ENCODE results near the gene SRPRB.

The SRPRB gene

GRCh38 chr3:133828576-133829309 is 23.1 kb downstream of the SRPRB start:
- DNase-seq = no peak

DNA sequence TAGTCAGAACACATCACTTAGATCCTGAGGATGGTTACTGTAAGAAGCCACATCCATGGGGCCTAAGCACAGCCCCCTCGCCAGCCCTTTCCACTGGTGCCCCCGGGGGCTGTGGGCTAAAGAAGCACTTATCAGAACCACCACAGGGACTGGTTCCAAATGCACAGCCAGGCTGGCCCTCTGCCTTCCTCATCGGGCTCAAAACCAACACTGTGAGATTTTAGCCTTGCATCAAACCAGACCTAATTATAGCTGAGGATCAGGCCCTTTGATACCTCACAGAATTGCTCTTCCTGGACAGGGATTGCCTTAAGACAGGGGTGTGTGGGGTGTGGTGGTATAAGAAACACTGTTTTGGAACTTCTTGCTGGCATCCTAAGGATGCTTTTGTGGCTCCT is 23.7 kb downstream of the SRPRB start:
- no peak for DNase-seq

DNA sequence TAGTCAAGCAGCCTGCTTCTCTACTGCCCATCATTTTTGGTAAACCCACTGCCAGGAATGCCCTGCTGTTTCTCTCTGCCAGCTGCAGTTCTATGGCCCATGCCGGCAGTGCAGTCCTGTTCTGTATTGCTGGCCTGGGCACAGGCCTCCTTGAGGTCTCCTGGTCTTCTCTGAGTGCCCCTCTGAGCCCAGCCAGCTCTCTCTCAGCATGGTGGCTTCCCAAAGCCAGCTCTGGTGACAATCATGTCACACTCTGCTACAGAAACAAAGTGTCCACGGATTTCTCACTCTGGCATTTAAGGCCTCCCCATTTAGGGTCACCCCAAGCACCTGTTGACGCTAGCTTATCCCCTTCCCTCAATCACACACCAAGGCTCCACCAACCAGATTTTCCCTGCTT is 24.5 kb downstream of the SRPRB start:
- DNase-seq = no peak

DNA sequence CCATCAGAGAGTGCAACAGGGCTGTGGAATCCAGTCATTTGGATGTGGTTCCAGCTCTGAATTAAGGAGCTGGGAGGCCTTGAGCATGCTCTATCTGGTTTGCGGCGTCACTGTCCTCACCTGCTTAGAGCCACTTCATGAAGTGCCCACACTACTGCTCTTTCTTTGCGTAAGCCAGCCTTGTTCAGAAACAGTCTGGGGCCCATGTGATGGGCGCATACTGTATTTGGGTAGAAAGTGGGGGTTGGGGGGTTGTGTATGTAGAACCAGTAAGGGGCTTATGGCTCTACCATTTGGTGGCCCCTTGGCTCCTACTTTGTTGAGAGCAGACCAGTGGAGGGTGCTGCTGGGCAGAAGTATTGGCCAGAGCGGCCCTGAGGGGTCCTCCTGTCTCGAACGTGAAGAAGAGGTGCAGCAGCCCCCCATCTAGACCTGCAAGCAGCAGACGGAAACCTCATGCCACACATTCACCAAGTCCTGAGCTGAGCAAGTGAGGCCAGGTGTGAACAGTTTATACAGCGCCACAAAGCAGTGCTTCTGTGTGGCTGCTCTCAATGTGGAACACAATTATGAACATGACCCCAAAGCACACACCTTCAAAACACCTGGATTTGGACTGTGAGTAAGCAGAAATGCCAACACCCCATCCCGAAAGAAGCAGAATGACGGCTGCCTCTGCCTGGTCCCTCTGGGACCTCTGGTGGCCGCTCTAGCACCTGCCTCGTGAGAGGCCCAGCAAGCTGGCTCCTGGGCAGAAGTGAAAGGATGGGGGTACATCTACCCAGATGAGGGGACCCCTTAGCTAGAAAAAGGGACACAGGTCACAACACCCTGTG is 26.6 kb downstream of the SRPRB start:
- no peak for DNase-seq

DNA sequence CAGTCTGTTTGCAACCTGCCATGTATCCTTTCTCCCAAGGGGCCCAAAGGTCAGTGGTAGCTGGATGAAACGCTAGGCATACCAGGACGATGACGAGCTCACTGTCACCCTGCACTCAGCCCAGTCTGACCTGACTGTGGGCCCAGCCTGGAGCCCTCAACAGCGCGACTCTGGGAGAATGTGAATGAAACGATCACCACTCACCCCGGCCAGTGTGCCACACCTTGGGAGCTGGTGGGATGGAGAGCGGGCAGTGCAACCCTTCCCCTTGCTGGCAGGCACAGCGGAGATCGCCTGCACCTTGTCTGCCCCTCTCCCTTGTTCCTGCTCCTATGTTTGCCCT is 27.2 kb downstream of the SRPRB start:
- no peak for DNase-seq

GRCh38 chr3:133833267-133833666 is 27.7 kb downstream of the SRPRB start:
- no peak for DNase-seq

- no peak for DNase-seq
Measured at GRCh38 chr3:133833880-133834620, 28.4 kb downstream of the SRPRB start.

DNA sequence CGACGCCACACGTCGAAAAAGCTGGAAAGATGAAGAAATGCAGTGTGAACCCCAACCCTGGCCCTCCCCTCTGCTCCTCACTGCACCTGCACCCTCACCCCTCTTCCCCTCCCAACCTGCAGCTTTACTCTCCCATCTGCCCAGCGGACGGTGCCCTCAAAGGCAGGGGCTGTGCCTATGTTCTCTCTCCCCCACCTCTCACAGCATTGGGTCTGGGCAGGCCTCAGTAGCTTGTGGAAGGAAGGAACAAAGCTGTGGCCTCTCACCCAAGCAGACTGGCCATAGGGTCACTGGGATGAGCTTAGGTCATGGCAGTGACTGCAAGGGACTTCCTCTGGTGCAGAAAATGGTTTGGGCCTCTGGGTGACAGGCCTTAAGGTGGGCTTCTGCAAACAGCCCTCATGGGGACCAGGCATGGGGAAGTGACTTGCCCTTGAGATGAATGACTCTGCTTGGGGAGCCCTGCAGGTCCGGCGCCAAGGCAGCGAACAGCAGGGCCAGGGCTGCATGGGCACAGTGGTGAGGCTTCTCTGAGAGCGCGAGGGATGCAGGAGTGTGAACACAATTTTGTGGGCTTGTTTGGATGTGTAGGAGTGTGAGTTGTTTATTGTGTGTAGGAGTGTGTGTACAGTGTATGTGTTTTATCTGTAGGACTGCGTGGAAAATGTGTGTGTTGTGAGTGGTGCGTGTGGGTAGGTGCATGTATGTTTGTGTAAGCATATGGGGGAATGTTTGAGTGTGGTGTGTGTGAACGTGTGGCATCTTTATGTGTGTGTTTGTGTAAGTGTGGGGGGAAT is 29.2 kb downstream of the SRPRB start:
- DNase-seq = no peak

GRCh38 chr3:133835418-133835743 is 29.8 kb downstream of the SRPRB start:
- DNase-seq = no peak

DNA sequence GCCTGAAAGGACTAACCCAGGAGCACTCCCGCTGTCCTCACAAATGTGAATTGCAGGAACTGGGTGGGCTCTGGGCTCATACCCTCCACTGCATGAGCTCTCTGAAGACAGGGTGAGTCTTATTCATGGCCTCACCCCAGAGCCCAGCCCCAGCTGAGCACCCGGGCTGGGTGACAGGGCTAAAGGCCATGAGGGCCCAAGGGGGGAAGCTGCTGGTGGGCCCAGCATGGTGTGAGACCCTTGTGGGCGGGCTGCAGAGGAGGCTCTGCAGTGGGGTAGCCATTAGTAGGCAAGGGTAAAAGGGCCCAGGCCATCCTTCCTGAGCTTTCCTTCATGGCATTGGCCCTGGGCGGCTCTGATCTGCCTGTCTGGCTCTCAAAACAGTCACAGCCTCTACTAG is 30.3 kb downstream of the SRPRB start:
- DNase-seq = no peak

DNA sequence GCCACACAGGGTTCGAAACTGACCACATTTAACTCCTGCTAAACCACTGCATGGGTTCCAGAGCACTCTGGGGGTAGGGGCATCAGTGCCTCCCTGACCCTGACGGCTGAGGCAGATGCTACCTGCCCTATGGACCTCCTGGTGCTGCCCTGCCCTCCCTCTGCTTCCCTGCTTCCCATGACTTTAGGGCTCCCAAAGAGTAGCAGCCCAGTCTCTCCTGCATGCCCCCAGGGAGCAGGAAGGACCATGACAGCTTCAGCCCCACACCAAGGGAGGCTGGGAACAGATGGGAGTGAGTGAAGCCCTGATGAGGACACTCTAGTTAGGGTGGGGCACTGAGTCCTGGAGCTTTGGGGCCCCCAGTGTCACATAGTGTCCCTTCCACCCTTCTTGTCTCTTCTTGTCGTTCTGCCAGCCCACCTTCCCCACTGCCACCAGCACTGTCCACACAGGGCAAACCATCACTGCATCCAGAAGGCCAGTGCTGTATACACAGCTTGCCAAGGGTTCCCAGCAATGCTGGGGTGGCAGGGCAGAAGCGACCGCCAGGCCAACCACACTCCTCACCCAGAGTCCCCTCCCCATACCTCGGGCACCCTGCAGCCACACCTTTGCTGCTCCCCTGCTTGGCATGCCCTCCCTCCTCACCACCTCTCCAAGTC is 31.0 kb downstream of the SRPRB start:
- no peak for DNase-seq

GRCh38 chr3:133837487-133838295 is 32.1 kb downstream of the SRPRB start:
- no peak for DNase-seq

DNA sequence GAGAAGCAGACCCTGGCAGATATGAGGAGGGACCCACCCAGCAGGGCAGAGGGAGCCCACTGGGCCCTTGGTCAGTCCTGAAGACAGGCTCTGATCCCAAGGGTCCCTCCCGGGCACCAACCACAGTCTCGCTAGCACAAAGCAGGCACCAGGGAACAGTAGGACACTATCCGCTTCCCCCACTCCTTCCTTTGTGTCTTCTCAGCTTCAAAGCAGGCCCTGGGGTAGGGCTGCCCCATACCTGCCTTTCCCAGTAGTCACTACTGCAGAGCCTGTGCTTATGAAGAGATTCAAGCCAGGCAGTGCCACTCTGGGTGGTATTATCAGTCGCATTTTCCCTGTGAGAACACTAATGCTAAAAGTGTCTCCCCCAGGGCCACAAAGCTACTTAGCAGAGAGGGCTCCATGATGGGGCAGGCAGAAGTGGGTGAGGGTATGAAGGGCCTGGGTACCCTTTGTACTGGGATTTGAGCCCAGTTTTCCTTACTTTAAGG is 32.7 kb downstream of the SRPRB start:
- DNase-seq = no peak

DNA sequence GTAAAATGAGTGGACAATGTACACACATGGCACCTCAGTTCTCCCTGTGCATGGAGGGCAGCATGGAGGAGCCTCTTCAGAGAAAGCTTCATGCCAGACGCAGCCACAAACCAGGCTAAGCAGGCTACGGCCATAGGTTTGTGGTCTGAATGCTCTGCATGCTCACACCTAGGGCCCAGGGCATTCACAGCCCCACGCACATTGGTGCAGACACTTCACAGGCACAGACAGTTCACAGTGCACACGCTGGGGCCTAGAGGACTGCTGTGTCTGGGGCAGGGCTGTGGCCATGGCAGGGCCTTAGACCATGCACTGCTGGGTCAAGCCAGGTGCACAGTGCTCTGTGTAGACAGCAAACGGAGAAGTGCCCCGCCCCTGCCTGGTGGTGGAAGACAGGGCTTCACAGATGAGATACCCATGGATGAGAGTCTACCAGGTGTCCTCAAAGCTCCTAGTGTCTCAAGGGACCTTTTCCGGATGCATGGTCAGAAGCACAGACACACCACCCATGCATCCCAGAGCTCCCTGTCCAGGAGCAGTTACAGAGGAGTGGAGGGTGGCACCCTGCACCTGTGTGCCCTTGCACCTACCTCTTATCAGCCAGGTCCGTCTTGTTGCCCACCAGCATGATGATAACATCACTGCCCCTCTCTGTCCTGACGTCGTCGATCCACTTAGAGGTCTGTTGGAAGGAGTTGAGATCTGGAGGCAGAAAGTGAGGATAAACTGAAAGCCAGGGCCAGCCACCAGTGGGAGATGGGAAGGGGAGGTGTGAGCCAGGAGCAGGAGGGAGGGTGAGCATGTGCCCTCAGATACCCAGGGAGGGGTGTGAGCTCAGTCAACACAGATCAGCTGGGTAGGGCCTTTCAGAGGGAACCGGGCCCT is 33.5 kb downstream of the SRPRB start:
- no peak for DNase-seq

- no peak for DNase-seq
Measured at GRCh38 chr3:133840055-133840737, 34.6 kb downstream of the SRPRB start.

DNA sequence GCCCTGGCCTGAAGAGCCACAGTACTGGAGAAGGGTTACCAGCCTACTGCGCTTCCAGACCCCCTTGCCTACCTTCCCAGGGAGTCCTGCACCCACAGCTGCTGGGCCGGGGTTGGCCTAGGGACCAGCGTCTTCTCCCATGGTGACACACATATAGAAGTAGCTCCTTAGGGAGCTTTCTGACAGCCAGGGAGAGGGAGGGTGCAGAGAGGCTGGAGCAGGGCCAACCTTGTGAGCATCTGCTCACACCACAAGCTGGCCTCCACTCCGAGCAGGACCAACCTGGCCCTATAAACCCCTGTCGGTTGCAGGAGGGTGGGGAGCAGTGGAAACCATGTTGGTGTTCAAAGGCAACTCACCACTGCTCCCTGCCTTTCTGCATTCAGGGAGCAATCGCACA is 35.2 kb downstream of the SRPRB start:
- no peak for DNase-seq

DNA sequence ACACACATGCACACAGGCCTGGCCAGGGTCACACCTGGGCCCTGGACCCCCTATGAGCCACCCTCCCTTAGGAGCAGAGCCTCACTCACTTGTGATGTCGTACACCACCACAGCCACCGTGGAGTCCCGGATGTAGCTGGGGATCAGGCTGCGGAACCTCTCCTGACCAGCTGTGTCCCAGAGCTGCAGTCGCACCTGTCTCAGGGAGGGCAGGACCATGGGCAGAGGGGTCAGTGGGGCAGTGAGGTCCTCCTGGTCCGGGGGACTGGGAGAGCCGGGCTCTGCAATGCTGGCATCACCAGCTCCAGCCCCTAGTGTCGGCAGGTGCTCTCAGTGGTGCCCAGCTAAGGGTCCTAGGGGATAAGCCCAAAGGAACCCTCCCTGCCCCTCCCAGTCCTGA is 35.6 kb downstream of the SRPRB start:
- no peak for DNase-seq

DNA sequence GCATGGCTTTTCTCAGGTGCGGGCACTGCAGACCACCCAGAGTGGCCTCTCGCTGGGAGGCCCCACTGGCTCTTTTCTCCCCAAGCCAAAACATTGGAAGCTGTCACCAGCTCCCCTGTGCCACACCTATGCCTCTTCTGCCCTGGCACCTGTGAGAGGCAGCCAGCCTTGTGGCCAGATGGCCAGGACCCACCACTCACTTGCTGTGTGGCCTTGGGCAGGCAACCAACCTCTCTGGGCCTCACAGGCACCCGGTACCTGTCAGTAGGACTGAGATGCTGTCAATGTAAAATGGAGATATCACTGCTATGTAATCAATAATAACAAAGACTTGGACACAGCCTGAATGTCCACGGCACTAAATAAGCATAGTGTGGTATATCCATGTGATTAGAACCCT is 36.5 kb downstream of the SRPRB start:
- no peak for DNase-seq

GRCh38 chr3:133843634-133844033 is 38.0 kb downstream of the SRPRB start:
- no peak for DNase-seq

GRCh38 chr3:133845127-133845526 is 39.5 kb downstream of the SRPRB start:
- no peak for DNase-seq

Measured in NCI-H146 (cell line).